Measurements from ENCODE around the gene OR10A5. TPM values are rescaled to one million over a fixed set of nuclear protein-coding genes. Genes with fewer than 3 reads are reported as not detected.

The OR10A5 gene
- total RNA-seq, 1 experiment from 2014 or later: not detected

GRCh38 chr11:6894097-6894496 lies 48.6 kb downstream of the OR10A5 start:
- intact Hi-C loops (cut with micrococcal nuclease; ENCODE audit: unreplicated experiment): no loop called here
- no peaks in the 10 kb centered on the region; the same call in 1 of the 2 replicates for H3K27me3 ChIP-seq (ENCODE audit: control insufficient read depth, insufficient read depth, low read length)
- no peaks in the 10 kb centered on the region for H3K4me1 ChIP-seq (ENCODE audit: control insufficient read depth, insufficient read depth, low read length)
- peak; percentile 17; the same call in 1 of the 2 replicates for TF ChIP-seq CTCF (IDR thresholded peaks at IDR 0.05)
- no peak for TF ChIP-seq POLR2AphosphoS5 (IDR thresholded peaks at IDR 0.05; ENCODE audit: low read depth, low read length)
- TF ChIP-seq TCF7L2 (IDR thresholded peaks at IDR 0.05; ENCODE audit: low read depth, low read length): no peak
- TF ChIP-seq REST (IDR thresholded peaks at IDR 0.05; ENCODE audit: insufficient read depth in 1 of 2, low read depth in 2 of 2, low read length in 1 of 2): no peak
- ChIA-PET CTCF (interaction anchor here (0.7 kb wide), 1 partner anchor 28 kb away, joined by 3 read pairs; no protein-coding TSS in a partner anchor), POLR2A (no interaction called here)
- BruUV-seq (replicated peaks): no TSS peak
- no peak overlapping the region for H3K27ac ChIP-seq (ENCODE audit: low read length)
- no peaks in the 10 kb centered on the region for H3K36me3 ChIP-seq (ENCODE audit: control insufficient read depth, insufficient read depth, low read length)
- no peaks in the 10 kb centered on the region for H3K9me3 ChIP-seq (ENCODE audit: control insufficient read depth, insufficient read depth, low read depth, low read length)
- ATAC-seq: no peak
- in situ Hi-C loops (cut with HindIII; ENCODE audit: low pct_unique_long_range_greater_than_20kb, low sequenced_read_pairs): no loop called here
- H3K4me3 ChIP-seq (ENCODE audit: low read depth in 2 of 2, low read length in 2 of 2): no peak overlapping the region
- DNase-seq (ENCODE audit: low read depth, low spot score): no peak

GRCh38 chr11:6895010-6895409 lies 49.5 kb downstream of the OR10A5 start:
- CTCF ChIA-PET: no interaction called here

More at GRCh38 chr11:6895010-6895409, 49.5 kb downstream of the OR10A5 start:
- Histone ChIP-seq H3K27ac (ENCODE audit: low read length) (no peak overlapping the region), H3K36me3 (ENCODE audit: control insufficient read depth, insufficient read depth, low read length) (no peaks in the 10 kb centered on the region), H3K27me3 (ENCODE audit: control insufficient read depth, insufficient read depth, low read length) (no peaks in the 10 kb centered on the region; the same call in 1 of the 2 replicates), H3K9me3 (ENCODE audit: control insufficient read depth, insufficient read depth, low read depth, low read length) (no peaks in the 10 kb centered on the region), H3K4me1 (ENCODE audit: control insufficient read depth, insufficient read depth, low read length) (no peaks in the 10 kb centered on the region), H3K4me3 (ENCODE audit: low read depth in 2 of 2, low read length in 2 of 2) (no peak overlapping the region)
- POLR2A ChIA-PET: no interaction called here
- TF ChIP-seq CTCF (IDR thresholded peaks at IDR 0.05): no peak
- no peak for TF ChIP-seq SIN3A (IDR thresholded peaks at IDR 0.05; ENCODE audit: borderline replicate concordance, insufficient read depth, low read depth, low read length)
- TF ChIP-seq TCF7L2 (IDR thresholded peaks at IDR 0.05; ENCODE audit: low read depth, low read length): no peak
- TF ChIP-seq POLR2AphosphoS5 (IDR thresholded peaks at IDR 0.05; ENCODE audit: low read depth, low read length): no peak
- TF ChIP-seq REST (IDR thresholded peaks at IDR 0.05; ENCODE audit: insufficient read depth in 1 of 2, low read depth in 2 of 2, low read length in 1 of 2): no peak
- in situ Hi-C loops (cut with HindIII; ENCODE audit: low pct_unique_long_range_greater_than_20kb, low sequenced_read_pairs): no loop called here
- intact Hi-C loops (cut with micrococcal nuclease; ENCODE audit: unreplicated experiment): no loop called here
- no TSS peak for BruUV-seq (replicated peaks)
- ATAC-seq (no peak), DNase-seq (ENCODE audit: low read depth, low spot score) (no peak)

Other genes starting within 250 kb of the OR10A5 start
- gene RRP8, start 242.1 kb upstream of the OR10A5 start, total RNA-seq (2021; ENCODE audit: unreplicated experiment): 23.1 TPM
- gene ILK, start 241.9 kb upstream of the OR10A5 start, total RNA-seq (2021; ENCODE audit: unreplicated experiment): 204 TPM
- 387 TPM for gene TAF10, start 233.5 kb upstream of the OR10A5 start, total RNA-seq (2021; ENCODE audit: unreplicated experiment)
- 200 TPM for gene TPP1, start 226.3 kb upstream of the OR10A5 start, total RNA-seq (2021; ENCODE audit: unreplicated experiment)
- 2.2 TPM for gene DCHS1, start 189.9 kb upstream of the OR10A5 start, total RNA-seq (2021; ENCODE audit: unreplicated experiment)
- 115 TPM for gene MRPL17, start 162.3 kb upstream of the OR10A5 start, total RNA-seq (2021; ENCODE audit: unreplicated experiment)
- gene OR2AG2, start 73.7 kb upstream of the OR10A5 start, total RNA-seq (2021; ENCODE audit: unreplicated experiment): 0.18 TPM
- not detected for gene OR2AG1, start 62.7 kb upstream of the OR10A5 start, total RNA-seq (2021; ENCODE audit: unreplicated experiment)
- 0.15 TPM for gene OR6A2, start 46.0 kb upstream of the OR10A5 start, total RNA-seq (2021; ENCODE audit: unreplicated experiment)
- not detected for gene OR10A2, start 17.4 kb downstream of the OR10A5 start, total RNA-seq (2021; ENCODE audit: unreplicated experiment)
- not detected for gene OR10A4, start 30.9 kb downstream of the OR10A5 start, total RNA-seq (2021; ENCODE audit: unreplicated experiment)
- gene OR2D2, start 46.8 kb downstream of the OR10A5 start, total RNA-seq (2021; ENCODE audit: unreplicated experiment): 0.49 TPM
- not detected for gene OR2D3, start 75.3 kb downstream of the OR10A5 start, total RNA-seq (2021; ENCODE audit: unreplicated experiment)
- 12.8 TPM for gene ZNF215, start 80.7 kb downstream of the OR10A5 start, total RNA-seq (2021; ENCODE audit: unreplicated experiment)
- 3.0 TPM for gene ZNF214, start 174.7 kb downstream of the OR10A5 start, total RNA-seq (2021; ENCODE audit: unreplicated experiment)
- gene NLRP14, start 174.8 kb downstream of the OR10A5 start, total RNA-seq (2021; ENCODE audit: unreplicated experiment): 0.08 TPM
- 0.10 TPM for gene RBMXL2, start 243.3 kb downstream of the OR10A5 start, total RNA-seq (2021; ENCODE audit: unreplicated experiment)

Data from Panc1 (cell line).